GM12865 (cell line): Measurements from ENCODE around the gene EXOC6.
"Not testable (repeated sequence)": the region's sequence is repeated elsewhere in the genome, so short reads cannot be mapped to it uniquely, and the experiment has no call there.

Experiments
- DNase-seq: peaks from one replicate; pipeline ENCODE4 v3.0.0; 2010; ENCODE audit warnings: low read depth
- H3K4me3 ChIP-seq: 2 replicates; pipeline ENCODE4 v1.5.1; 2011; ENCODE audit warnings: mild to moderate bottlenecking, low read depth, low read length, control low read depth
- CTCF ChIP-seq: IDR thresholded peaks from 2 replicates; pipeline ENCODE4 v1.5.1; 2011; ENCODE audit warnings: low read length, control low read depth, low read depth, inconsistent platforms; ENCODE audit not compliant: insufficient read depth; ENCODE audit errors: missing control alignments

The EXOC6 gene

GRCh38 chr10:92965314-92965713 is 117.0 kb downstream of the EXOC6 start:
- peak; percentile 35 for TF ChIP-seq CTCF
- no peak overlapping the region for H3K4me3 ChIP-seq
- DNase-seq = peak; percentile 56

GRCh38 chr10:92967641-92968040 is 119.3 kb downstream of the EXOC6 start:
- no peak overlapping the region for H3K4me3 ChIP-seq
- no peak for TF ChIP-seq CTCF
- DNase-seq = no peak

GRCh38 chr10:92969151-92969550 is 120.8 kb downstream of the EXOC6 start:
- DNase-seq = no peak
- no peak overlapping the region for H3K4me3 ChIP-seq
- TF ChIP-seq CTCF = no peak

- no peak for TF ChIP-seq CTCF
- no peak overlapping the region for H3K4me3 ChIP-seq
- no peak for DNase-seq
These were observed 122.2 kb downstream of the EXOC6 start for GRCh38 chr10:92970301-92971070.

GRCh38 chr10:92972066-92972870 is 123.9 kb downstream of the EXOC6 start:
- no peak for DNase-seq
- TF ChIP-seq CTCF = no peak
- no peak overlapping the region for H3K4me3 ChIP-seq

GRCh38 chr10:92972886-92973285 is 124.6 kb downstream of the EXOC6 start:
- no peak overlapping the region for H3K4me3 ChIP-seq
- no peak for DNase-seq
- TF ChIP-seq CTCF = no peak

GRCh38 chr10:92976278-92976677 is 128.0 kb downstream of the EXOC6 start:
- not testable (repeated sequence) for H3K4me3 ChIP-seq, DNase-seq
